WTC11 (cell line): ENCODE measurements around the gene COG1. TPM values are rescaled to one million over a fixed set of nuclear protein-coding genes. Genes with fewer than 3 reads are reported as not detected.

ENCODE experiments used
- ATAC-seq: fragments of 200-7000 bp; cut with Tn5 transposase; 2 replicates; pipeline ENCODE4 v1.10.0; 2021; ENCODE audit warnings: mild to moderate bottlenecking, moderate library complexity
- CTCF ChIA-PET: fragments of 300-600 bp; sonication (Branson Sonifier 250); formaldehyde crosslinking; loops from one replicate; lab custom pipeline; 2021; ENCODE audit warnings: antibody characterized with exemption; lab: Charles Lee
- POLR2A ChIA-PET: fragments of 350-600 bp; sonication (Branson Sonifier 250); formaldehyde crosslinking; loops from one replicate; lab custom pipeline; 2021; ENCODE audit warnings: antibody characterized with exemption; lab: Charles Lee
- DNase-seq: peaks from one replicate; pipeline ENCODE4 v3.0.0; 2021; ENCODE audit warnings: low spot score
- H3K27ac Mint-ChIP-seq: 2 replicates; pipeline ENCODE4 v1.8.0; 2021; ENCODE audit warnings: mixed read lengths
- H3K27me3 Mint-ChIP-seq: 2 replicates; pipeline ENCODE4 v1.8.0; 2021; ENCODE audit warnings: low read depth, mild to moderate bottlenecking, moderate library complexity, mixed read lengths
- H3K36me3 Mint-ChIP-seq: 2 replicates; pipeline ENCODE4 v1.8.0; 2021; ENCODE audit warnings: mixed read lengths
- H3K4me1 Mint-ChIP-seq: 2 replicates; pipeline ENCODE4 v1.8.0; 2022; ENCODE audit warnings: mixed read lengths
- H3K4me3 Mint-ChIP-seq: 2 replicates; pipeline ENCODE4 v1.8.0; 2021; ENCODE audit warnings: mild to moderate bottlenecking, moderate library complexity, mixed read lengths
- H3K9me3 Mint-ChIP-seq: 2 replicates; pipeline ENCODE4 v1.8.0; 2021; ENCODE audit warnings: mixed read lengths
- ETV6 ChIP-seq: sonication (generic); formaldehyde crosslinking; IDR thresholded peaks from 2 replicates; pipeline ENCODE4 v1.8.1; 2022; ENCODE audit warnings: mild to moderate bottlenecking, missing genetic modification reagents
- JAZF1 ChIP-seq: fragments of 250-450 bp; sonication (Bioruptor Pico); IDR thresholded peaks from 2 replicates; pipeline ENCODE4 v1.9.0; 2021; ENCODE audit warnings: moderate library complexity, mild to moderate bottlenecking, inconsistent platforms
- KAT7 ChIP-seq: sonication (generic); formaldehyde crosslinking; IDR thresholded peaks from 2 replicates; pipeline ENCODE4 v1.8.1; 2023; ENCODE audit warnings: missing genetic modification reagents, mild to moderate bottlenecking, borderline replicate concordance
- MYBL2 ChIP-seq: sonication (generic); formaldehyde crosslinking; IDR thresholded peaks from 2 replicates; pipeline ENCODE4 v1.8.1; 2023; ENCODE audit warnings: mild to moderate bottlenecking, moderate library complexity, missing genetic modification reagents
- NFYB ChIP-seq: sonication (generic); formaldehyde crosslinking; conservative IDR thresholded peaks from 2 replicates; pipeline ENCODE4 v1.8.0; 2022; ENCODE audit warnings: low read depth, missing genetic modification reagents
- NR2C2 ChIP-seq: sonication (generic); formaldehyde crosslinking; IDR thresholded peaks from 2 replicates; pipeline ENCODE4 v1.8.0; 2022; ENCODE audit warnings: mild to moderate bottlenecking, missing genetic modification reagents
- PRDM15 ChIP-seq: sonication (generic); formaldehyde crosslinking; IDR thresholded peaks from 2 replicates; pipeline ENCODE4 v1.8.0; 2022; ENCODE audit warnings: missing genetic modification reagents
- PRRX2 ChIP-seq: fragments of 250-450 bp; sonication (Bioruptor Pico); IDR thresholded peaks from 2 replicates; pipeline ENCODE4 v1.8.0; 2021; ENCODE audit warnings: mild to moderate bottlenecking
- RORB ChIP-seq: fragments of 250-450 bp; sonication (Bioruptor Pico); IDR thresholded peaks from 2 replicates; pipeline ENCODE4 v1.9.0; 2021; ENCODE audit warnings: mild to moderate bottlenecking
- ZNF232 ChIP-seq: sonication (generic); formaldehyde crosslinking; IDR thresholded peaks from 2 replicates; pipeline ENCODE4 v1.8.0; 2022; ENCODE audit warnings: mild to moderate bottlenecking, missing genetic modification reagents
- ZNF263 ChIP-seq: sonication (generic); formaldehyde crosslinking; IDR thresholded peaks from 2 replicates; pipeline ENCODE4 v1.8.1; 2022; ENCODE audit warnings: low read depth, mild to moderate bottlenecking, moderate library complexity, missing genetic modification reagents
- ZNF396 ChIP-seq: fragments of 250-450 bp; sonication (Bioruptor Pico); IDR thresholded peaks from 2 replicates; pipeline ENCODE4 v1.8.0; 2021; ENCODE audit warnings: mild to moderate bottlenecking, moderate library complexity, borderline replicate concordance
- ZNF423 ChIP-seq: fragments of 250-450 bp; sonication (Bioruptor Pico); IDR thresholded peaks from 2 replicates; pipeline ENCODE4 v2.1.2; 2022; ENCODE audit warnings: mild to moderate bottlenecking, moderate library complexity
- total RNA-seq: library from RNA; stranded (reverse); gene quantifications from 3 replicates; pipeline ENCODE4 v1.2.3, GENCODE V29; 2021
- TF ChIP-seq, protein P1 (sequence below): sonication (generic); formaldehyde crosslinking; IDR thresholded peaks from 2 replicates; pipeline ENCODE4 v1.8.0; 2022; ENCODE audit warnings: mild to moderate bottlenecking, missing genetic modification reagents
- TF ChIP-seq, protein P2 (sequence below): sonication (generic); formaldehyde crosslinking; IDR thresholded peaks from 2 replicates; pipeline ENCODE4 v1.8.1; 2023; ENCODE audit warnings: mild to moderate bottlenecking, moderate library complexity, missing genetic modification reagents
- TF ChIP-seq, protein P3 (sequence below): sonication (generic); formaldehyde crosslinking; IDR thresholded peaks from 2 replicates; pipeline ENCODE4 v1.8.1; 2023; ENCODE audit warnings: mild to moderate bottlenecking, missing genetic modification reagents
- TF ChIP-seq, protein P4 (sequence below): sonication (generic); formaldehyde crosslinking; IDR thresholded peaks from 2 replicates; pipeline ENCODE4 v1.8.0; 2022; ENCODE audit warnings: mild to moderate bottlenecking, missing genetic modification reagents

Gene COG1
- total RNA-seq, 1 experiment from 2014 or later = 22.6 TPM

- TF ChIP-seq, protein P1, sequence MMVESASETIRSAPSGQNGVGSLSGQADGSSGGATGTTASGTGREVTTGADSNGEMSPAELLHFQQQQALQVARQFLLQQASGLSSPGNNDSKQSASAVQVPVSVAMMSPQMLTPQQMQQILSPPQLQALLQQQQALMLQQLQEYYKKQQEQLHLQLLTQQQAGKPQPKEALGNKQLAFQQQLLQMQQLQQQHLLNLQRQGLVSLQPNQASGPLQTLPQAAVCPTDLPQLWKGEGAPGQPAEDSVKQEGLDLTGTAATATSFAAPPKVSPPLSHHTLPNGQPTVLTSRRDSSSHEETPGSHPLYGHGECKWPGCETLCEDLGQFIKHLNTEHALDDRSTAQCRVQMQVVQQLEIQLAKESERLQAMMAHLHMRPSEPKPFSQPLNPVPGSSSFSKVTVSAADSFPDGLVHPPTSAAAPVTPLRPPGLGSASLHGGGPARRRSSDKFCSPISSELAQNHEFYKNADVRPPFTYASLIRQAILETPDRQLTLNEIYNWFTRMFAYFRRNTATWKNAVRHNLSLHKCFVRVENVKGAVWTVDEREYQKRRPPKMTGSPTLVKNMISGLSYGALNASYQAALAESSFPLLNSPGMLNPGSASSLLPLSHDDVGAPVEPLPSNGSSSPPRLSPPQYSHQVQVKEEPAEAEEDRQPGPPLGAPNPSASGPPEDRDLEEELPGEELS (CRISPR knock-in tag) = no peak
- TF ChIP-seq, protein P2, sequence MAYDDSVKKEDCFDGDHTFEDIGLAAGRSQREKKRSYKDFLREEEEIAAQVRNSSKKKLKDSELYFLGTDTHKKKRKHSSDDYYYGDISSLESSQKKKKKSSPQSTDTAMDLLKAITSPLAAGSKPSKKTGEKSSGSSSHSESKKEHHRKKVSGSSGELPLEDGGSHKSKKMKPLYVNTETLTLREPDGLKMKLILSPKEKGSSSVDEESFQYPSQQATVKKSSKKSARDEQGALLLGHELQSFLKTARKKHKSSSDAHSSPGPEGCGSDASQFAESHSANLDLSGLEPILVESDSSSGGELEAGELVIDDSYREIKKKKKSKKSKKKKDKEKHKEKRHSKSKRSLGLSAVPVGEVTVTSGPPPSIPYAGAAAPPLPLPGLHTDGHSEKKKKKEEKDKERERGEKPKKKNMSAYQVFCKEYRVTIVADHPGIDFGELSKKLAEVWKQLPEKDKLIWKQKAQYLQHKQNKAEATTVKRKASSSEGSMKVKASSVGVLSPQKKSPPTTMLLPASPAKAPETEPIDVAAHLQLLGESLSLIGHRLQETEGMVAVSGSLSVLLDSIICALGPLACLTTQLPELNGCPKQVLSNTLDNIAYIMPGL = peak; percentile 84
- TF ChIP-seq RORB = no peak
- no peak for TF ChIP-seq JAZF1 (CRISPR knock-in tag)
- TF ChIP-seq, all 79 proteins: peak for 8
These were observed 505 bp upstream of the COG1 start (continued) for GRCh38 chr17:73192206-73192893.

- Mint-ChIP-seq H3K9me3 (no peaks in the 10 kb centered on the region), H3K27me3 (no peaks in the 10 kb centered on the region), H3K4me3 (peak overlapping the region; percentile 55), H3K4me1 (peaks cover 12% of the 10 kb centered on the region), H3K27ac (peak overlapping the region; percentile 27; the same call in 1 of the 2 replicates), H3K36me3 (peaks cover 35% of the 10 kb centered on the region)
- POLR2A ChIA-PET = interaction anchor here (0.6 kb wide), 1 partner anchor 19 kb away, joined by 3 read pairs; no protein-coding TSS in a partner anchor
- no peak for ATAC-seq
- CTCF ChIA-PET = interaction anchor here (1.2 kb wide), 1 partner anchor 209 kb away, joined by 3 read pairs; no protein-coding TSS in a partner anchor
- no peak for TF ChIP-seq PRRX2 (CRISPR knock-in tag)
- TF ChIP-seq PRDM15 (CRISPR knock-in tag) = no peak
- TF ChIP-seq ETV6 = no peak
- TF ChIP-seq, protein P3, sequence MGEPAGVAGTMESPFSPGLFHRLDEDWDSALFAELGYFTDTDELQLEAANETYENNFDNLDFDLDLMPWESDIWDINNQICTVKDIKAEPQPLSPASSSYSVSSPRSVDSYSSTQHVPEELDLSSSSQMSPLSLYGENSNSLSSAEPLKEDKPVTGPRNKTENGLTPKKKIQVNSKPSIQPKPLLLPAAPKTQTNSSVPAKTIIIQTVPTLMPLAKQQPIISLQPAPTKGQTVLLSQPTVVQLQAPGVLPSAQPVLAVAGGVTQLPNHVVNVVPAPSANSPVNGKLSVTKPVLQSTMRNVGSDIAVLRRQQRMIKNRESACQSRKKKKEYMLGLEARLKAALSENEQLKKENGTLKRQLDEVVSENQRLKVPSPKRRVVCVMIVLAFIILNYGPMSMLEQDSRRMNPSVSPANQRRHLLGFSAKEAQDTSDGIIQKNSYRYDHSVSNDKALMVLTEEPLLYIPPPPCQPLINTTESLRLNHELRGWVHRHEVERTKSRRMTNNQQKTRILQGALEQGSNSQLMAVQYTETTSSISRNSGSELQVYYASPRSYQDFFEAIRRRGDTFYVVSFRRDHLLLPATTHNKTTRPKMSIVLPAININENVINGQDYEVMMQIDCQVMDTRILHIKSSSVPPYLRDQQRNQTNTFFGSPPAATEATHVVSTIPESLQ (CRISPR knock-in tag) = no peak
- no peak for TF ChIP-seq MYBL2 (CRISPR knock-in tag)
- no peak for TF ChIP-seq ZNF396
- no peak for TF ChIP-seq ZNF263 (CRISPR knock-in tag)
- no peak for TF ChIP-seq ZNF423 (CRISPR knock-in tag)
- no peak for TF ChIP-seq NR2C2 (CRISPR knock-in tag)
- no peak for TF ChIP-seq ZNF232 (CRISPR knock-in tag)
- TF ChIP-seq, protein P4, sequence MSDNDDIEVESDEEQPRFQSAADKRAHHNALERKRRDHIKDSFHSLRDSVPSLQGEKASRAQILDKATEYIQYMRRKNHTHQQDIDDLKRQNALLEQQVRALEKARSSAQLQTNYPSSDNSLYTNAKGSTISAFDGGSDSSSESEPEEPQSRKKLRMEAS = no peak
- no peak for TF ChIP-seq NFYB
- TF ChIP-seq KAT7 (CRISPR knock-in tag) = no peak
- DNase-seq = no peak
These were observed 1.8 kb downstream of the COG1 start for GRCh38 chr17:73194514-73195222.
